OCI-LY1 (cell line): Measurements from ENCODE around the gene RANGAP1.

Experiments used
- EZH2 ChIP-seq: fragments of 200-600 bp; sonication (generic), shearing (Covaris generic); IDR thresholded peaks from 2 replicates; pipeline ENCODE4 v1.8.0; 2017; ENCODE audit warnings: borderline replicate concordance, mixed run types, mild to moderate bottlenecking, antibody characterized with exemption, low read length, moderate library complexity, mixed read lengths
- TF ChIP-seq, protein P1 (sequence below): fragments of 200-600 bp; sonication (generic), shearing (Covaris generic); IDR thresholded peaks from 2 replicates; pipeline ENCODE4 v1.5.1; 2017; ENCODE audit warnings: mild to moderate bottlenecking, antibody characterized with exemption, low read length, moderate library complexity, mixed read lengths

DNA sequence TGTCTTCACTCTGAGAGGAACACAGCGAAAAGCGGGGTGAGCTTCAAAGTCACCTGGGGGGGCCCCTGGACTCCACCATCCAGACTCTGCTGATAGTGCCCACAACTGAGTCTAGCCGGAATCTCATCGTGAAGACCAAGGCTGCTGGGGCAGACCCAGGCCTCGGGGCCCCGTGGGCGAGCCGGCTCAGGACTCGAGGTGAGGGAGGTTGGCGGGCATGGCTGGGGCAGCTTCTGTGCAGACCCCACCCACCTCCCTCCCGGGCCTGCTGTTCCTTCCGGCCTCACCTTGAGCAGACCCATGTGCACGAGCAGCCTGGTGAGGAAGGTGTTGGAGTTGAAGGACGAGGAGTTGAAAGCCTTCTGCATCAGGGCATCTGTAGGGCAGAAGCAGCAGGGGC, 36.5 kb downstream of the RANGAP1 start:
- TF ChIP-seq EZH2, result no peak
- TF ChIP-seq, protein P1, sequence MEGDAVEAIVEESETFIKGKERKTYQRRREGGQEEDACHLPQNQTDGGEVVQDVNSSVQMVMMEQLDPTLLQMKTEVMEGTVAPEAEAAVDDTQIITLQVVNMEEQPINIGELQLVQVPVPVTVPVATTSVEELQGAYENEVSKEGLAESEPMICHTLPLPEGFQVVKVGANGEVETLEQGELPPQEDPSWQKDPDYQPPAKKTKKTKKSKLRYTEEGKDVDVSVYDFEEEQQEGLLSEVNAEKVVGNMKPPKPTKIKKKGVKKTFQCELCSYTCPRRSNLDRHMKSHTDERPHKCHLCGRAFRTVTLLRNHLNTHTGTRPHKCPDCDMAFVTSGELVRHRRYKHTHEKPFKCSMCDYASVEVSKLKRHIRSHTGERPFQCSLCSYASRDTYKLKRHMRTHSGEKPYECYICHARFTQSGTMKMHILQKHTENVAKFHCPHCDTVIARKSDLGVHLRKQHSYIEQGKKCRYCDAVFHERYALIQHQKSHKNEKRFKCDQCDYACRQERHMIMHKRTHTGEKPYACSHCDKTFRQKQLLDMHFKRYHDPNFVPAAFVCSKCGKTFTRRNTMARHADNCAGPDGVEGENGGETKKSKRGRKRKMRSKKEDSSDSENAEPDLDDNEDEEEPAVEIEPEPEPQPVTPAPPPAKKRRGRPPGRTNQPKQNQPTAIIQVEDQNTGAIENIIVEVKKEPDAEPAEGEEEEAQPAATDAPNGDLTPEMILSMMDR, result no peak
